NCI-H128 (cell line): ENCODE results near the gene VCAN.

ENCODE experiments used
- DNase-seq: peaks from one replicate; lab custom pipeline; 2025; ENCODE audit not compliant: unreplicated experiment; lab: John Stamatoyannopoulos, UW

Gene VCAN

GRCh38 chr5:83467371-83468035, 4.0 kb upstream of the VCAN start:
- DNase-seq: no peak

GRCh38 chr5:83469075-83469474, 2.5 kb upstream of the VCAN start:
- no peak for DNase-seq

DNA sequence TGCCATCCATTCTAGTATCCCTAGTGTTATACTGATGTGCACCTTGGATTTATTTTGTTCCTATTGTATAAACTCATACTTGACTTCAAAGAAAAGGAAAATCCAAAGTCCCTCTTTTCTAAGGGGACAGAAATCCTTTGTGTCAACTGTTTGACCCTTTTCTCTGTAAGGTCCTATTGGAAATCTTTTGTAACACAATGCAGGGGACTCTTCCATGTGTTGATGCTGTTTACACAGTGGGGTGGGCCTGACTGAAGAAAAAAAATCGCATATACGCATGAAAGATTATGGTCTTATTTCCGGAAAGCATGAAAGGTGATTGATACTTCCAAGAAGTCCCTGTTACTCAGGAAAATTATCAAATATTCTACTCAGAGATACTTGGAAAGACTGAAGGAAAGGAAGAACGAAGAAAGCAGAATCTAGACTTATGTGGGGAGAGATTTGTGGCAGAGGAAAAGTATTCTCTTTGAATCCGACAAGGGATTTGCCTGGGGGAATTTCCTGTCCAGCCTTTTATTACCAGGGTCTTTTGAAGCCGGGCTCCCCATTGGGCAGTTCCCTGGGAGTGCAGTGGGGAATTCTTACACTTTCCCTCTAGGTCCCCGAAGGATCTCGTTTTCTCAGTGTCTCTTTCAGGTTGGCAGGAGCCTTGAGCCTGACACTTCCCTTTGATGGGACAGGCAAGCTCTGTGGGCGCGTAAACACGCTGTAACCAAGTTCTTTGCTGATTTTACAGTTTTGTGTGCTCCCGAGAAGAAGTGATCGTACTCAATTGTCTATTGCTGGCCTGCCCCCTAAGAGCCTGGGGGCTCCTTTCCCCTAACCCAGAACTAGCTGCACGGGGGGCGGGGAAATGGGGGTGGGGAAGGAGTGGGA, 779 bp upstream of the VCAN start:
- no peak for DNase-seq

DNA sequence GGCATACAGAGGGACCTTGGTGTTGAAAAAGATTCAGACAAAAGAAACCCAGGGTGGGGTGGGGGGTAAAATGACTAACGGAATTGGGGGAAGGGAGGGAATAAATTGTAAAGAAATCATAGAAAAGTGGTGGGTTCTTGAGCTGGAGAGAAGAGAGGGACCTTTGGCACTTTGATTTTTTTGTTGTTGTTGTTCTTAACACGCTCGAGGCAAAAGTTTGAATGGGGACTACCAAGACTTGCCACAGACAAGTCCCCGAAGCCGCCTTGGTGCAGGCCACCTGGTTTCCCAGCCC, 616 bp downstream of the VCAN start:
- DNase-seq: no peak

DNA sequence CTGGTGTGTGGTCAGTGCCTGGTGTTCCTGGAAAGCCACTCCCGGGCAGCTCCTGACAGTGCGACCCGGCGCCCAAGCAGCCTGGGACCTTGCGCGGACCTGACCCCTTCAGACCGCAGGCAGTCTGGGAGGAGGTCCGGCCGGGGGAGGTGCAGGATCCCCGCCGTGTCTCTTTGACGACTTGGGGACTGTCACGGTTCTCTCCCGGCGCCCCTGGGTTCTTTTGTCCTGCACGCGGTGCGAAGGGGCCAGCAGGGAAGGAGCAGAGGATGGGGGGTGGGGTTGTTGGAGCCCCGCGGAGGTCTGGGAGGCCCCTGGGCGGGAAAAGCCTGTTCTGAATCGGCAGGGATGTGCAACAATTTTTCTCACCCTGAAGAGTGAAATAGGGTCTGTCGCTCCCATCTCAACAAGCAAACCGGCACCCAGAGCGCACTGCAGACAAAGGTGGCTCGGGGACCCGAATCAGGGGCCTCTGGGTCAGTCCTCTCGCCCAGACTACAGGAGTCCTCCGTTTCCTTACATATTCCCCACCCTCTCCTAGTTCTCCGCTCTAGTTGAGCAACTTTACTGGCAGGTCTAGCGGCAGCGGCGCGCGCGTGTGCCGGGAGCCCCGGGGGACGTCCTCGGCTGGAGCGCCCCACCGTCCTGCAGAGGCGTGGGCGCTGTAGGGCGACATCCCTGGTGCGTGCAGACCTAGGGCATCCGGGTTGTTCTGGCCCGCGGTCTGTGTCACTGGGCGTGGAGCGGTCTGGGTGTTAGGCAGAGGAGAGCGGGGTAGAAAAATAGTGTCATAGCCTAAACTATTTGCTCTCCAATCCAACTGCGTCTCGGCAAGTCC, 1.2 kb downstream of the VCAN start:
- DNase-seq: no peak

DNA sequence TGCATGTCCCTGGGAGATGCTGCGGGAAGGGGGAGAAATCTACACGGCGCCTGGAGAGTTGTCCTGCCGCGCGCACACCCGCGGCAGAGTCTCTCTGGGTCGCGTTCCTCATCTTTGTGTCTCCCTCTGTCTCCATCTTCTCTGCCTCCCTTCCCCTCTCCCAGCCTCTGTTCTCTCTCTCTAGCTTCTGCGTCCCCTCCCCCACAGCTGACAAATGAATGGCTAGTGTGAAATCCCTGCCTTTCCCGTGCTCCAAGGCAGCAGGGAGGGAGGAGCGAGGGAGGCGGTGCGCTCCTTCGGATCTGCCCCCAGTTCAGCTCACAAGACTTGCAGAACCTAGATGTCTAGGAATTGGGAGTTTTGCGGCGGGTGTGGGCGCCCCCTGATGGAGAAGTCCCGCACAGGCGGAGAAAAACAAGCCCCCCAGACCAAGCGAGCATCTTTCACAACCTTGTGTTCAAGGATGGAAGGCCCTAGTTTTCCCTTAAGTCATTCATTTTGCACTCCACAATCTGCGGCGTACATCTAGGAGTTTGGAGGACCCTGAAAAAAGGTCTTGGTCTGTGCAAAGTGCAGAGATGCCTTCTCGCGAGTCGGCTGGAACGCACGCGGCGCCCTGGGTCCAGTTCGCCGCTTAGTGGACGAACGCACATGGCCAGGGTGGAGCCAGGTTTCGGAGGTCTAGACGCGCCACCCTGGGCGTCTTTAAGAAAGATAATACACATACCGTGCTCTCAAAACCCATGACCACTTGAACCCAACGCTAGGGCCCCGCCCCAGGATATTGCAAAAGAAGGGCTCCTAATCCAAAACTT, 2.0 kb downstream of the VCAN start:
- no peak for DNase-seq

DNA sequence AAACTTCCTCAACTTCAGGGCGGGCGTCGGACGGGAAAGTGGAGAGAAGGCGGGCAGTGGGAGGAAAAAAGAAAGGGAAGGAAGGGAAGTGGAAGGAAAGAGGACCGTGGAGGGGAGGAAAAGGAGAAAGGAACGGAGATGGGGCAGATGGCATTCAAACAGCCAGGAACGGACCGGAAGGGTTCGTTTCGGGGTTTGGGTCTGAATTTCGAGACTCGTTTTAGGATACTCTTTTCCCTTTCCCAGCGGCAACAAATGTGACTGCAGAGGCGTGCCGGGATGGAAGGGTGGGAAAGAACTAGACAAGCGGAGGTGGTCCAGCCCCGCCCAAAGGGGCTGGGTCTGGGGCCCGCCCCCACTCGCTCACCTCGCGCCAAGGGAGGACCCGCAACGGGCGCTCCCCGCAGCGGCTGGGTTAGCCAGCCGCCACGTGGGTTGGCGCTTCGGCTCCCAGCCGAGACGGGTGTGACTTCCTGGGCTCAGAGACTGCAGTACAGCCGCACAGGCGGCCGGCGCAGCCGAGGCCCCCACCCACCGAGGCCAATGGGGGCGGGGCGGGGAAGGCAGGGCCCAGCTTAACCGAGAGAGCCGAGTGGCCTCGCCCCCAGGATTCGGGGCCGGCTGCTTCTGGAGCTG, 2.7 kb downstream of the VCAN start:
- DNase-seq: no peak

- DNase-seq: no peak
Observed at GRCh38 chr5:83474991-83475390, 3.4 kb downstream of the VCAN start.

- no peak for DNase-seq
Observed at GRCh38 chr5:83475391-83475863, 3.9 kb downstream of the VCAN start.

DNA sequence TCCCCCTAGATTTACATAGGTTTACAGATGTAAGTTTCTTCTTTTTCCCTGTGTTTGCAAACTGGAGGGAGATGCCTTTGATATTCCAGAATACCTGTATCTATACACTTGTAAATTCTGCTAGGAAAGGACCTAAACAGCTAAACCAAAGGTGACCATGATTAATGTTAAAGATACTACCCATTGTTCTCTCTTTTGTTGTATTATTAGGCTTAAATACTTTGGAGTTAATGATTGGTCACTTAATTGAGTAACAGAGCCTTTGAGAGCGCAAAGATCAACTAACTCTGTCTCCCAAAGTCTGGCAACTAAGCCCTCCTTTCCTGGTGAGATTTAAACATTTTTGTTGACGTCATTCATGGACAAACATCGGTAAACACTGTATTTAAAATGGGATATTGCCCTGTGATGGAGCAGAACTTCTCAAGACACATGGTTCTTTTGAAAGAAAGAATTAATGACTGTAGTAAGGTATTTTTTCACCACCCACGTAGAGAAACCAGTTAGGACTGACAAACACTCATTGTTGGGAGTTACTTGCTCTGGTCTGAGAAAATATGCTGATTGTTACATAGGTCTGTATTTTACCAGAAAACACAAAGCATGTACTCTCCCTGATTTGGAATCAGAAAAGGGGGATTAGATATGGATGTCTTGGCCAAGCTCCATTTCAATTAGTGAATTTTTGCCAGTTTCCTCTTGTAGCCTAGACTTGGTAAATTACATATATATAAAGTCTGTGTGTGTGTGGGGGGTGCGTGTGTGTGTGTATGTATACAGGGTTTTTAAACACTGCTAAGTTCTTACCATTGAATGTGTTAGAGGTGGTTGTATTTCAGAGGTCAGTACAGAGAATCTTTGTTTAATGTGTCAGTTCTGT, 4.6 kb downstream of the VCAN start:
- DNase-seq: no peak

DNA sequence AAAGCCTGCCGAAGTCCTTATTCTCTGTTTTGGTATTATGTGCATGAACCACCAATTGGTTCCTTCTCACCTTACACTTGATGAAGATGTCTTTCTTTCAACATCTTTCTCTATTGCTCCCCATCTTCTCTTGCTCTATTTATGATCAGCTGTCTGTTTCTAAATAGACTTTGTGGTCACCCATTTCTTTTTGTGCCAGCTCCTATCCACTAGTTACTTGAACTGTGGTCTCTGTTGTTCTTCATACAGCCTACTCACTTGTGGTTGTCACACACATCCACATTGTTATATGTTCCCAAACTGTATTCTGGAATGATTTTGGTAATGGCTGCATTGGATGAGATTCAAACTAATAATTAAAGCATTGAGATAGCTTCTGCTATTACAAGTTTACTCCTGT, 11.4 kb downstream of the VCAN start:
- DNase-seq: no peak

DNA sequence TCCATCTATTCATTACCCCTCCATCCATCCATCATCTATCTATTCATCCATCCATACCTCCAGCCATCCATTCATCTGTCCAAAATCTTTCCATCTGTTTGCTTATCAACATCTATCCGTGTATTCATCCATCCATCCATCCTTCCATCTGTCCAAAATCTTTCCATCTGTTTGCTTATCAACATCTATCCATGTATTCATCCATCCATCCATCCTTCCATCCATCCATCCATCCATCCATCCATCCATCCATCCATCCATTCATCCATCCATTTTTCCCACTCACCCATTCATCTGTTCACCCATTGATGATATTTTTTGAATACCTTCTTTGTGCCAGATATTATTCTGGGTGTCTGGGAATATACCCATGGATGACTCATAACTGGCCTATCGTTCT, 12.8 kb downstream of the VCAN start:
- DNase-seq: no peak

GRCh38 chr5:83485842-83486241, 14.3 kb downstream of the VCAN start:
- no peak for DNase-seq

DNA sequence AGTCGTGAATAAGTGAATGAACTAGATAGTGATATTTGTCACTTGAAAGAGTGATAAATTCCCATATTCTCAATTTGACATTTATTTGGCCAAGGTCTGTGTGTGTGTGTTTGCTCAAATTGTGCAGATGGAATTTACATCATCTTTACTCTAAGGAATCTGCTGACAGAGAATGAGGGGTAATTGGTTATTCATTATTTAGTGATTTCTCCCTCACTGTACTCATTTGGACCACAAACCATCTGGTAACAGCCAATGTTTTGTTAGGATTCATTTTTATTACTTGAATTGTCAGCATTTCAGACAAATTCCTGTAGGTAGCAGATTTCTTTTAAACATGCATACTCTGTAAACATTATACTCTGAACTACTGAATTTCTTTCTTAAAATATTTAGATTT, 15.6 kb downstream of the VCAN start:
- DNase-seq: no peak

DNA sequence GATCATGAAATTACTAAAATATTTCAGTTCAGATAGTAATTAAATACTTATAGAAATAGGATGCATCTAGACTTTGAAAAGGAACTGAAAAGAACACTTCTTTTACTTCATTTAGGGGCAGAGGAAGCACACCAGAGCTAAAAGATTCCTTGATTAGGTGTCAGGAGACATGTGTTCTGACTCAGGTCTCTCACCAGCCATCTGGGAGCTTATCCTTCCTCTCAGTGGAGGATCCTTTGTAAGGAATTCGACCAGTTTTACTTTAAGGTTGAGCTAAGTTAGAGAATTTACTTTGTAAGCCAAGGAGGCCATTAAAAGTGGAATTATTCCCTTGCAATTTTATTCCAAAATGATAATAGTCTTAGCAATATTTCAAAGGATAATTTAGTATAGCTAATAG, 16.7 kb downstream of the VCAN start:
- DNase-seq: no peak

DNA sequence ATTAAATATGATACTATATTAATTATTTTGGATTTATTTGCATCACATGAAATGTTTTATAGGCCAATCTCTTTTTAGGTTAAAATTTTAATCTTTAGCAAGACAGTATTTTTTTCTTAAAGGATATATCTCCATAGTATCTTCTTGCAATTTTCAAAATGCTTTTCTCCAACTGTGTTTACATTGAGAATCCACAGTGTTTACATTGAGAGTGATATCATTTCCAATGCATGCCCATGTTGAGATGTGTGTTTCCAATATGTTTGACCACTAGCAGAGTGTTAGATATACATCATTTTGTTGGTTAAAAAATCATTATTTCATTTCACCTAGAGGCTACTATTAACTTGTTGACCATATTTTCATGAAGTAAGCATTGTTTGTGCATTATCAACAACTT, 17.3 kb downstream of the VCAN start:
- no peak for DNase-seq

- DNase-seq: no peak
Observed at GRCh38 chr5:83490203-83490602, 18.7 kb downstream of the VCAN start.

DNA sequence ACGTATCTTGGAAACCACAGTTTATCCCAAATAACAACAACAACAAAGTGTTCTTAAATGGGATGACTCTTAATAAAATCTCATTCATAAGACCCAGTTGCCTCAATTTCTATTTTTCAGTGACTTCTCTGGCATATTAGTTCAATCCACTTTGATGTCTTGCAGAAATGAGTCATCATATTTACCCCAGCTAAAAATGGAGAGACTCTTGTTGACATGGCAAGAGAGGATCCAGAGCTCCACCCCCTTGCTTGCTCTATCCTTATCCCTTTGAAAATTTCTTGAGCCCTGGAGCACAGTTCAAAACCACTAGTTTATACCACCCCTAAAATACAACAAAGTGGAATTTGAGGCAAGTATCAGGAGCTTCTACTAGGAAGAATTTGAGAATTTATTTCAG, 20.8 kb downstream of the VCAN start:
- DNase-seq: no peak

DNA sequence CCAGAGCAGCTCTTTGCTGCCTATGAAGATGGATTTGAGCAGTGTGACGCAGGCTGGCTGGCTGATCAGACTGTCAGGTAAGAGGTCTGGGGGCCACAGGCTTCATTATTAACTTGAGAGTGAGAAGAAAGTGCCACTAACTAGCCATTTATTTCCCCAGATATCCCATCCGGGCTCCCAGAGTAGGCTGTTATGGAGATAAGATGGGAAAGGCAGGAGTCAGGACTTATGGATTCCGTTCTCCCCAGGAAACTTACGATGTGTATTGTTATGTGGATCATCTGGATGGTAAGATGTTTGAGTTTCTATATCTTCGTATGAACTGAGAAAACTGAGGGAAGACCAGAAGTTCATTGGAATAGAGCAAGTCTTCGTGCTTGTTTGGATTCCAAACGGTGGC, 22.1 kb downstream of the VCAN start:
- DNase-seq: no peak
